PC-3 (cell line): ENCODE measurements around the gene MYLK.

Experiments
- CTCF ChIP-seq: fragments of 300-600 bp; sonication (generic); conservative IDR thresholded peaks from 2 replicates; pipeline ENCODE4 v1.5.1; 2017; ENCODE audit warnings: antibody characterized with exemption, low read depth, mild to moderate bottlenecking, low read length
- EZH2 ChIP-seq: fragments of 300-600 bp; sonication (generic); IDR thresholded peaks from one replicate; pipeline ENCODE4 v1.6.1; 2017; ENCODE audit warnings: antibody characterized with exemption, mild to moderate bottlenecking, low read length; ENCODE audit not compliant: unreplicated experiment
- EZH2phosphoT487 ChIP-seq: fragments of 300-600 bp; sonication (generic); IDR thresholded peaks from 2 replicates; pipeline ENCODE4 v1.6.1; 2018; ENCODE audit warnings: mild to moderate bottlenecking, antibody characterized with exemption, low read length, borderline replicate concordance

- TF ChIP-seq CTCF, result no peak
- no peak for TF ChIP-seq EZH2
- TF ChIP-seq EZH2phosphoT487, result no peak
Measured at GRCh38 chr3:123884993-123885392, 861 bp upstream of the MYLK start.
